IMR-90 (cell line): ENCODE data around the gene ACSL1. TPM values are rescaled to one million over a fixed set of nuclear protein-coding genes. Genes with fewer than 3 reads are reported as not detected.

ENCODE experiments used
- ATAC-seq: fragments of 200-7000 bp; cut with Tn5 transposase; 2 replicates; pipeline ENCODE4 v1.9.1; 2020; ENCODE audit warnings: low read depth, mild to moderate bottlenecking, moderate library complexity
- BruUV-seq: library from RNA; stranded (reverse); fragments of 400-500 nt; replicated peaks from 2 replicates; lab custom pipeline; 2021; lab: Mats Ljungman, UMichigan
- CTCF ChIA-PET: fragments of 300-600 bp; formaldehyde crosslinking; extraction: SDS; loops from one replicate; lab custom pipeline; 2021; ENCODE audit warnings: antibody characterized with exemption; lab: Yijun Ruan, JAX
- POLR2A ChIA-PET: fragments of 300-600 bp; sonication (Branson Sonifier 250); formaldehyde crosslinking; loops from one replicate; lab custom pipeline; 2022; ENCODE audit warnings: antibody characterized with exemption; ENCODE audit not compliant: unreplicated experiment; lab: Charles Lee
- DNase-seq: peaks from one replicate; pipeline ENCODE4 v3.0.0; 2013
- H2AFZ ChIP-seq: replicated peaks from 2 replicates; pipeline ENCODE3; 2013; ENCODE audit warnings: low read length, mild to moderate bottlenecking; ENCODE audit not compliant: poor library complexity
- H2AK5ac ChIP-seq: 2 replicates; pipeline ENCODE4 v1.6.1; 2013; ENCODE audit warnings: low read depth, low read length, inconsistent platforms
- H2AK9ac ChIP-seq: replicated peaks from 2 replicates; pipeline ENCODE3; 2013; ENCODE audit warnings: mild to moderate bottlenecking, low read depth, low read length, moderate library complexity; ENCODE audit not compliant: poor library complexity
- H2BK120ac ChIP-seq: 2 replicates; pipeline ENCODE4 v1.6.1; 2013; ENCODE audit warnings: low read depth, low read length, inconsistent platforms
- H2BK15ac ChIP-seq: 3 replicates; pipeline ENCODE4 v1.6.1; 2013; ENCODE audit warnings: low read depth, low read length, inconsistent platforms
- H2BK20ac ChIP-seq: 2 replicates; pipeline ENCODE4 v1.6.1; 2013; ENCODE audit warnings: low read depth, mild to moderate bottlenecking, inconsistent platforms, low read length, moderate library complexity
- H2BK5ac ChIP-seq: 2 replicates; pipeline ENCODE4 v1.6.1; 2013; ENCODE audit warnings: mild to moderate bottlenecking, low read depth, low read length, inconsistent platforms; ENCODE audit not compliant: poor library complexity, severe bottlenecking
- H3K14ac ChIP-seq: replicated peaks from 2 replicates; pipeline ENCODE4 v1.6.1; 2013; ENCODE audit warnings: low read depth, low read length, inconsistent platforms
- H3K18ac ChIP-seq: 2 replicates; pipeline ENCODE4 v1.6.1; 2013; ENCODE audit warnings: low read depth, low read length, control low read depth
- H3K23ac ChIP-seq: 2 replicates; pipeline ENCODE4 v1.6.1; 2013; ENCODE audit warnings: low read depth, low read length, inconsistent platforms
- H3K27ac ChIP-seq: 2 replicates; pipeline ENCODE4 v1.5.1; 2013; ENCODE audit warnings: mild to moderate bottlenecking, control low read depth, low read length; ENCODE audit not compliant: insufficient read depth
- H3K27me3 ChIP-seq: 2 replicates; pipeline ENCODE4 v1.6.1; 2013; ENCODE audit warnings: low read length; ENCODE audit not compliant: control insufficient read depth, insufficient read depth
- H3K36me3 ChIP-seq: 2 replicates; pipeline ENCODE4 v1.6.1; 2013; ENCODE audit warnings: low read length, mixed read lengths; ENCODE audit not compliant: control insufficient read depth, insufficient read depth
- H3K4ac ChIP-seq: 2 replicates; pipeline ENCODE4 v1.6.1; 2013; ENCODE audit warnings: low read depth, low read length, inconsistent platforms
- H3K4me1 ChIP-seq: 2 replicates; pipeline ENCODE4 v1.6.1; 2013; ENCODE audit warnings: low read length, mixed read lengths; ENCODE audit not compliant: control insufficient read depth, insufficient read depth
- H3K4me2 ChIP-seq: 2 replicates; pipeline ENCODE4 v1.6.1; 2013; ENCODE audit warnings: low read depth, mild to moderate bottlenecking, control low read depth, low read length, moderate library complexity
- H3K4me3 ChIP-seq: 2 replicates; pipeline ENCODE4 v1.5.1; 2013; ENCODE audit warnings: low read depth, mild to moderate bottlenecking, control low read depth, low read length, moderate library complexity; ENCODE audit not compliant: insufficient read depth
- H3K56ac ChIP-seq: 2 replicates; pipeline ENCODE4 v1.6.1; 2013; ENCODE audit warnings: low read length, inconsistent platforms; ENCODE audit not compliant: insufficient read depth; ENCODE audit errors: extremely low read depth
- H3K79me1 ChIP-seq, 2 experiments: 2 replicates each; pipeline ENCODE4 v1.6.1; 2013; ENCODE audit warnings: low read length in 2 of 2, inconsistent platforms in 1 of 2, low read depth in 1 of 2
- H3K9ac ChIP-seq: 2 replicates; pipeline ENCODE4 v1.6.1; 2013; ENCODE audit warnings: low read depth, low read length, control low read depth
- H3K9me1 ChIP-seq: 2 replicates; pipeline ENCODE4 v1.6.1; 2013; ENCODE audit warnings: low read length, inconsistent platforms; ENCODE audit not compliant: insufficient read depth
- H3K9me3 ChIP-seq: 2 replicates; pipeline ENCODE4 v1.6.1; 2013; ENCODE audit warnings: low read length; ENCODE audit not compliant: control insufficient read depth, insufficient read depth
- H4K20me1 ChIP-seq: 2 replicates; pipeline ENCODE4 v1.6.1; 2013; ENCODE audit warnings: low read length, inconsistent platforms; ENCODE audit not compliant: insufficient read depth
- H4K5ac ChIP-seq: 2 replicates; pipeline ENCODE4 v1.6.1; 2013; ENCODE audit warnings: mild to moderate bottlenecking, low read depth, low read length, control low read depth
- H4K8ac ChIP-seq, 2 experiments: 2 replicates each; pipeline ENCODE4 v1.6.1; 2013; ENCODE audit warnings: low read depth in 2 of 2, low read length in 2 of 2, control low read depth in 1 of 2, inconsistent platforms in 1 of 2
- H4K91ac ChIP-seq: 2 replicates; pipeline ENCODE4 v1.6.1; 2013; ENCODE audit warnings: low read depth, low read length, inconsistent platforms; ENCODE audit not compliant: insufficient read depth
- BHLHE40 ChIP-seq: fragments of 150-350 bp; IDR thresholded peaks from 2 replicates; pipeline ENCODE4 v1.6.1; 2016; ENCODE audit warnings: mild to moderate bottlenecking, low read depth, low read length
- CEBPB ChIP-seq: IDR thresholded peaks from 2 replicates; pipeline ENCODE4 v1.6.1; 2012; ENCODE audit warnings: low read depth, low read length, improper control_type of control experiment
- CHD1 ChIP-seq: IDR thresholded peaks from 2 replicates; pipeline ENCODE4 v1.6.1; 2012; ENCODE audit warnings: low read depth, low read length, improper control_type of control experiment
- ELK1 ChIP-seq: fragments of 150-350 bp; IDR thresholded peaks from 2 replicates; pipeline ENCODE4 v1.6.1; 2016; ENCODE audit warnings: low read depth, mild to moderate bottlenecking, low read length, moderate library complexity, borderline replicate concordance
- FOS ChIP-seq: fragments of 150-350 bp; IDR thresholded peaks from 2 replicates; pipeline ENCODE4 v1.6.1; 2016; ENCODE audit warnings: low read depth, low read length
- MAFK ChIP-seq: IDR thresholded peaks from 2 replicates; pipeline ENCODE4 v1.6.1; 2012; ENCODE audit warnings: low read depth, low read length, improper control_type of control experiment
- MAZ ChIP-seq: IDR thresholded peaks from 2 replicates; pipeline ENCODE4 v1.6.1; 2012; ENCODE audit warnings: low read depth, mild to moderate bottlenecking, low read length, improper control_type of control experiment, moderate library complexity, borderline replicate concordance
- MXI1 ChIP-seq: IDR thresholded peaks from 2 replicates; pipeline ENCODE4 v1.6.1; 2012; ENCODE audit warnings: low read depth, mild to moderate bottlenecking, low read length, moderate library complexity, borderline replicate concordance
- NFE2L2 ChIP-seq: fragments of 150-350 bp; IDR thresholded peaks from 2 replicates; pipeline ENCODE4 v1.6.1; 2016; ENCODE audit warnings: low read depth, mild to moderate bottlenecking, low read length
- POLR2A ChIP-seq: IDR thresholded peaks from 2 replicates; pipeline ENCODE4 v1.6.1; 2012; ENCODE audit warnings: mild to moderate bottlenecking, low read depth, low read length
- RAD21 ChIP-seq: IDR thresholded peaks from 2 replicates; pipeline ENCODE4 v1.6.1; 2012; ENCODE audit warnings: low read length, improper control_type of control experiment
- RCOR1 ChIP-seq: IDR thresholded peaks from 2 replicates; pipeline ENCODE4 v1.6.1; 2012; ENCODE audit warnings: mild to moderate bottlenecking, low read length, improper control_type of control experiment; ENCODE audit not compliant: insufficient replicate concordance
- RFX5 ChIP-seq: IDR thresholded peaks from 2 replicates; pipeline ENCODE4 v1.8.0; 2012; ENCODE audit warnings: low read depth, mild to moderate bottlenecking, low read length, moderate library complexity
- SMC3 ChIP-seq: fragments of 150-350 bp; IDR thresholded peaks from 2 replicates; pipeline ENCODE4 v1.6.1; 2016; ENCODE audit warnings: low read depth, mild to moderate bottlenecking, antibody characterized with exemption, low read length, moderate library complexity
- USF2 ChIP-seq: fragments of 150-350 bp; IDR thresholded peaks from 2 replicates; pipeline ENCODE4 v1.6.1; 2017; ENCODE audit warnings: mild to moderate bottlenecking, antibody characterized with exemption, low read length, low read depth
- whole genome bisulfite sequencing, 2 experiments: methylation state at CpG; one replicate each; pipeline versions ENCODE4 v1.1.5 to v1.1.7; 2013; ENCODE audit warnings: missing lambda C conversion rate in 2 of 2; ENCODE audit not compliant: insufficient read length in 1 of 2; ENCODE audit errors: extremely low coverage in 2 of 2; 5-methylcytosine and 5-hydroxymethylcytosine counted together
- dilution Hi-C: fragments of 300-500 bp; cut with HindIII; formaldehyde crosslinking; loops from one replicate; pipeline ENCODE4 v1.14.3; 2018; ENCODE audit warnings: low sequenced_read_pairs; ENCODE audit not compliant: unreplicated experiment
- in situ Hi-C: fragments of 300-500 bp; cut with MboI; formaldehyde crosslinking; loops from 3 replicates; pipeline ENCODE4 v1.14.3; 2019; ENCODE audit warnings: low sequenced_read_pairs, inconsistent platforms, mixed read lengths
- intact Hi-C: fragments of 100-400 bp; cut with micrococcal nuclease; formaldehyde crosslinking; loops from 2 replicates; pipeline ENCODE4 v1.10.0; 2022
- polyA plus RNA-seq, 3 experiments: library from polyadenylated mRNA; depleted of rRNA; stranded (reverse); fragments of >200 nt; gene quantifications; 2 replicates each; pipeline ENCODE4 v1.2.3, GENCODE V29; 2012; ENCODE audit warnings: low replicate concordance in 1 of 3
- total RNA-seq: library from RNA; depleted of rRNA; stranded (reverse); fragments of >200 nt; gene quantifications from 2 replicates; pipeline ENCODE4 v1.2.3, GENCODE V29; 2012
- TF ChIP-seq, protein P1 (sequence below): conservative IDR thresholded peaks from 2 replicates; pipeline ENCODE4 v1.5.1; 2012; ENCODE audit warnings: mild to moderate bottlenecking, low read depth, low read length, improper control_type of control experiment

Gene ACSL1
- total and polyA plus RNA-seq, 2 of the 4 experiments (the other 2 are of a cell fraction): 14.4 to 26.0 TPM

DNA sequence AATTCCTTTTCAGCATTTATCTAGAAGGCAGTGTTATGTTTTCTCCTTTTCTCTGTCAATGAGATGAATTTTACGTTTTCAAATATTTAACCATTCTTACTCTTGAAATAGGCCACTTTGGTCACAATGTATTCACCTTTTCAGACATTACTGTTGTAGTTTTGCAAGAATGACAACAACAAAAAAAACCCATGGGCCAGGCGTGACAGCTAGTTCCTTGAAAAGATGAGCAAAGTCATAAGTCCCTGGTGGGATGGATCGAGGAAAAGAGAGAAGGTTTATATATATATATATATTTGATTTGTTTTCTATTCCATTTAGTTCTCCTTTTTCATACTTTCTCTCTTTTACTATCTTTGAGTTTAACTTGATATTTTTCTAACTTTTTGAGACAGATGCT, 38.1 kb upstream of the ACSL1 start:
- CTCF ChIA-PET: no interaction called here

More for the DNA sequence above, 38.1 kb upstream of the ACSL1 start:
- Histone ChIP-seq H4K5ac (no peak overlapping the region), H3K18ac (no peak overlapping the region), H3K9me1 (no peaks in the 10 kb centered on the region), H2AFZ (no peak overlapping the region), H3K9ac (no peak overlapping the region), H3K4me1 (no peaks in the 10 kb centered on the region), H3K23ac (no peak overlapping the region), H3K14ac (no peak overlapping the region), H2BK20ac (no peak overlapping the region), H2AK9ac (no peak overlapping the region), H4K91ac (no peak overlapping the region), H3K4me3 (no peak overlapping the region), H2BK120ac (no peak overlapping the region), H2BK5ac (no peak overlapping the region), H3K4me2 (no peak overlapping the region), H3K56ac (no peak overlapping the region), H4K20me1 (no peaks in the 10 kb centered on the region), H3K36me3 (no peaks in the 10 kb centered on the region), H2BK15ac (no peak overlapping the region), H3K27me3 (no peaks in the 10 kb centered on the region; the same call in 1 of the 2 replicates), H3K9me3 (no peaks in the 10 kb centered on the region), H2AK5ac (no peak overlapping the region), H3K27ac (no peak overlapping the region), H4K8ac (no peak overlapping the region), H3K4ac (no peak overlapping the region), H3K79me1 (no peaks in the 10 kb centered on the region)
- DNase-seq (no peak), ATAC-seq (no peak)
- no TSS peak for BruUV-seq
- no CpG with 5 or more reads among the region's 3 CpGs for WGBS, 2 experiments
- POLR2A ChIA-PET: no interaction called here
- TF ChIP-seq MXI1 (no peak), FOS (no peak), CEBPB (no peak), BHLHE40 (no peak), NFE2L2 (no peak), USF2 (no peak), MAFK (no peak), POLR2A (no peak), ELK1 (no peak), MAZ (no peak), SMC3 (no peak), CHD1 (no peak), RCOR1 (no peak), RFX5 (no peak), RAD21 (no peak)
- TF ChIP-seq, protein P1, sequence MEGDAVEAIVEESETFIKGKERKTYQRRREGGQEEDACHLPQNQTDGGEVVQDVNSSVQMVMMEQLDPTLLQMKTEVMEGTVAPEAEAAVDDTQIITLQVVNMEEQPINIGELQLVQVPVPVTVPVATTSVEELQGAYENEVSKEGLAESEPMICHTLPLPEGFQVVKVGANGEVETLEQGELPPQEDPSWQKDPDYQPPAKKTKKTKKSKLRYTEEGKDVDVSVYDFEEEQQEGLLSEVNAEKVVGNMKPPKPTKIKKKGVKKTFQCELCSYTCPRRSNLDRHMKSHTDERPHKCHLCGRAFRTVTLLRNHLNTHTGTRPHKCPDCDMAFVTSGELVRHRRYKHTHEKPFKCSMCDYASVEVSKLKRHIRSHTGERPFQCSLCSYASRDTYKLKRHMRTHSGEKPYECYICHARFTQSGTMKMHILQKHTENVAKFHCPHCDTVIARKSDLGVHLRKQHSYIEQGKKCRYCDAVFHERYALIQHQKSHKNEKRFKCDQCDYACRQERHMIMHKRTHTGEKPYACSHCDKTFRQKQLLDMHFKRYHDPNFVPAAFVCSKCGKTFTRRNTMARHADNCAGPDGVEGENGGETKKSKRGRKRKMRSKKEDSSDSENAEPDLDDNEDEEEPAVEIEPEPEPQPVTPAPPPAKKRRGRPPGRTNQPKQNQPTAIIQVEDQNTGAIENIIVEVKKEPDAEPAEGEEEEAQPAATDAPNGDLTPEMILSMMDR: no peak
- in situ Hi-C loops (no loop called here), intact Hi-C loops (no loop called here), dilution Hi-C loops (no loop called here)
